H1 (cell line): ENCODE results near the gene ENTPD6.

Source experiments
- BACH1 ChIP-seq: IDR thresholded peaks from 2 replicates; pipeline ENCODE4 v1.6.1; 2012; ENCODE audit warnings: low read length, improper control_type of control experiment
- CTCF ChIP-seq, 3 experiments: IDR thresholded peaks; 1 replicate in 2 of 3; 2 replicates in 1 of 3; pipeline versions ENCODE4 v1.5.1 to v1.6.1; 2011; ENCODE audit warnings: low read length in 3 of 3, mild to moderate bottlenecking in 3 of 3, inconsistent platforms in 2 of 3, low read depth in 1 of 3, moderate library complexity in 1 of 3; ENCODE audit not compliant: insufficient read depth in 1 of 3; ENCODE audit errors: control extremely low read depth in 1 of 3
- EZH2 ChIP-seq: fragments of 200-600 bp; sonication (generic); IDR thresholded peaks from 2 replicates; pipeline ENCODE4 v1.7.1; 2012; ENCODE audit warnings: low read depth, mild to moderate bottlenecking, moderate library complexity, low read length, inconsistent platforms; ENCODE audit not compliant: severe bottlenecking
- FOSL1 ChIP-seq: IDR thresholded peaks from 2 replicates; pipeline ENCODE4 v1.6.1; 2011; ENCODE audit warnings: mild to moderate bottlenecking, low read depth, low read length, moderate library complexity; ENCODE audit not compliant: insufficient read depth
- POLR2A ChIP-seq, 2 experiments: IDR thresholded peaks; 1 replicate in 1 of 2; 2 replicates in 1 of 2; pipeline ENCODE4 v1.6.1; 2011; ENCODE audit warnings: low read depth in 2 of 2, low read length in 2 of 2, mild to moderate bottlenecking in 2 of 2; ENCODE audit errors: control extremely low read depth in 1 of 2
- POLR2AphosphoS5 ChIP-seq: IDR thresholded peaks from 2 replicates; pipeline ENCODE4 v1.6.1; 2011; ENCODE audit warnings: low read depth, low read length
- SIN3A ChIP-seq, 2 experiments: IDR thresholded peaks in 1 of 2; conservative IDR thresholded peaks in 1 of 2; 2 replicates each; pipeline ENCODE4 v1.6.1; 2011 to 2012; ENCODE audit warnings: low read length in 2 of 2, improper control_type of control experiment in 1 of 2, low read depth in 1 of 2, mild to moderate bottlenecking in 1 of 2
- YY1 ChIP-seq: IDR thresholded peaks from 2 replicates; pipeline ENCODE4 v1.6.1; 2011; ENCODE audit warnings: low read depth, mild to moderate bottlenecking, low read length

GRCh38 chr20:25227317-25227831 lies 31.9 kb downstream of the ENTPD6 start:
- TF ChIP-seq SIN3A (conservative IDR thresholded peaks at IDR 0.05 in 1 of 2, IDR thresholded peaks at IDR 0.05 in 1 of 2; ENCODE audit: low read depth in 1 of 2, low read length in 2 of 2) (no peak), CTCF (IDR thresholded peaks at IDR 0.05; ENCODE audit: control extremely low read depth in 1 of 3, insufficient read depth in 1 of 3, low read depth in 1 of 3, low read length in 3 of 3) (no peak), BACH1 (no peak), YY1 (no peak), POLR2AphosphoS5 (no peak), POLR2A (IDR thresholded peaks at IDR 0.05; ENCODE audit: control extremely low read depth in 1 of 2, low read depth in 2 of 2, low read length in 2 of 2) (no peak), EZH2 (no peak), FOSL1 (no peak)
